ENCODE data around the gene KLLN. TPM values are rescaled to one million over a fixed set of nuclear protein-coding genes. Genes with fewer than 3 reads are reported as not detected.
"Not testable (repeated sequence)": the region's sequence is repeated elsewhere in the genome, so short reads cannot be mapped to it uniquely, and the experiment has no call there.

The KLLN gene
- total and polyA plus RNA-seq, 7 donors: 0.07 to 0.96 (median 0.32) TPM

- Histone ChIP-seq H3K4me1 (no peaks in the 10 kb centered on the region), H3K36me3 (ENCODE audit: insufficient read depth in 1 of 2, low read depth in 1 of 2) (no peaks in the 10 kb centered on the region), H3K27ac (peak overlapping the region; percentile 94), H3K27me3 (ENCODE audit: insufficient read depth in 3 of 3, low read length in 2 of 3) (no peaks in the 10 kb centered on the region), H3K4me3 (peak overlapping the region; percentile 77), H3K9me3 (no peaks in the 10 kb centered on the region)
- DNase-seq (peak; percentile 97 to 98), ATAC-seq (peak; percentile 84 to 90 (median 86))
- TF ChIP-seq CTCF (IDR thresholded peaks at IDR 0.05): no peak
- intact Hi-C loops (cut with DNase I): loop anchor here (5.0 to 10.0 kb wide), 6 partner anchors 95 to 525 kb away; no protein-coding TSS in a partner anchor
- 1% methylated on average over 53 to 57 of the region's 57 CpGs for WGBS, 3 donors
These were observed 1.2 kb downstream of the KLLN start for GRCh38 chr10:87861953-87862678.

- ATAC-seq (peak; percentile 30 to 62 (median 45)), DNase-seq (peak; percentile 78 to 86)
- 13 to 21% (median 17%) methylated on average over 16 of the region's 16 CpGs for WGBS, 3 donors
- intact Hi-C loops (cut with DNase I): loop anchor here (5.0 to 10.0 kb wide), 6 partner anchors 96 to 526 kb away; no protein-coding TSS in a partner anchor
- H3K4me1 ChIP-seq: no peaks in the 10 kb centered on the region
- no peaks in the 10 kb centered on the region for H3K36me3 ChIP-seq (ENCODE audit: insufficient read depth in 1 of 2, low read depth in 1 of 2)
- no peak for TF ChIP-seq CTCF (IDR thresholded peaks at IDR 0.05)
- no peaks in the 10 kb centered on the region for H3K9me3 ChIP-seq
- peak overlapping the region; percentile 94 for H3K27ac ChIP-seq
- H3K4me3 ChIP-seq: peak overlapping the region; percentile 77
- no peaks in the 10 kb centered on the region for H3K27me3 ChIP-seq (ENCODE audit: insufficient read depth in 3 of 3, low read length in 2 of 3)
These were observed 1.8 kb downstream of the KLLN start for GRCh38 chr10:87861566-87861952.

- no peak for TF ChIP-seq CTCF (IDR thresholded peaks at IDR 0.05)
- ATAC-seq: no peak
- H3K27me3 ChIP-seq (ENCODE audit: insufficient read depth in 3 of 3, low read length in 2 of 3): no peaks in the 10 kb centered on the region
- no peak overlapping the region for H3K4me3 ChIP-seq
- WGBS, 3 donors: 78 to 82% (median 80%) methylated on average over 4 of the region's 4 CpGs
- intact Hi-C loops (cut with DNase I): loop anchor here (5.0 to 10.0 kb wide), 6 partner anchors 96 to 526 kb away; no protein-coding TSS in a partner anchor
- no peak for DNase-seq
- no peaks in the 10 kb centered on the region for H3K36me3 ChIP-seq (ENCODE audit: insufficient read depth in 1 of 2, low read depth in 1 of 2)
- H3K27ac ChIP-seq: peak overlapping the region; percentile 94
- H3K9me3 ChIP-seq: no peaks in the 10 kb centered on the region
- no peaks in the 10 kb centered on the region for H3K4me1 ChIP-seq
These were observed 2.4 kb downstream of the KLLN start for GRCh38 chr10:87860816-87861403.

- Histone ChIP-seq H3K27ac (peak overlapping the region; percentile 94), H3K9me3 (no peaks in the 10 kb centered on the region), H3K27me3 (ENCODE audit: insufficient read depth in 3 of 3, low read length in 2 of 3) (no peaks in the 10 kb centered on the region), H3K4me3 (no peak overlapping the region), H3K4me1 (no peaks in the 10 kb centered on the region), H3K36me3 (ENCODE audit: insufficient read depth in 1 of 2, low read depth in 1 of 2) (no peaks in the 10 kb centered on the region)
- peak; percentile 52 for TF ChIP-seq CTCF (IDR thresholded peaks at IDR 0.05)
- no peak for ATAC-seq
- no peak for DNase-seq
- intact Hi-C loops (cut with DNase I): loop anchor here (5.0 to 10.0 kb wide), 6 partner anchors 97 to 527 kb away; no protein-coding TSS in a partner anchor
- 39 to 51% (median 39%) methylated on average over 3 of the region's 3 CpGs for WGBS, 3 donors
These were observed 3.1 kb downstream of the KLLN start for GRCh38 chr10:87860156-87860795.

GRCh38 chr10:87855665-87856064 is 7.7 kb downstream of the KLLN start:
- H3K9me3 ChIP-seq; H3K27me3 ChIP-seq (ENCODE audit: insufficient read depth in 3 of 3, low read length in 2 of 3); H3K4me1 ChIP-seq; ATAC-seq; H3K36me3 ChIP-seq (ENCODE audit: insufficient read depth in 1 of 2, low read depth in 1 of 2); H3K4me3 ChIP-seq; H3K27ac ChIP-seq; DNase-seq: not testable (repeated sequence)
- 91 to 98% (median 95%) methylated on average over 4 of the region's 4 CpGs for WGBS, 3 donors
- intact Hi-C loops (cut with DNase I): loop anchor here in 1 of 2 donors (2.0 kb wide), 1 partner anchor 261 kb away; no protein-coding TSS in a partner anchor

GRCh38 chr10:87855247-87855646 is 8.1 kb downstream of the KLLN start:
- not testable (repeated sequence) for DNase-seq; ATAC-seq; H3K9me3 ChIP-seq; H3K27me3 ChIP-seq (ENCODE audit: insufficient read depth in 3 of 3, low read length in 2 of 3); H3K4me3 ChIP-seq; H3K27ac ChIP-seq; H3K36me3 ChIP-seq (ENCODE audit: insufficient read depth in 1 of 2, low read depth in 1 of 2); H3K4me1 ChIP-seq
- 91 to 94% (median 92%) methylated on average over 5 of the region's 5 CpGs for WGBS, 3 donors
- intact Hi-C loops (cut with DNase I): loop anchor here in 1 of 2 donors (2.0 kb wide), 1 partner anchor 262 kb away; no protein-coding TSS in a partner anchor

Measured in psoas muscle (tissue), 8 donors.